Lower lobe of right lung (tissue), 2 donors: ENCODE data around the gene LDHA. TPM values are rescaled to one million over a fixed set of nuclear protein-coding genes. Genes with fewer than 3 reads are reported as not detected.

Experiments used
- ATAC-seq, 2 donors: fragments of 200-7000 bp; cut with Tn5 transposase; one replicate each; pipeline ENCODE4 v1.9.1; 2020 to 2022; ENCODE audit warnings: mild to moderate bottlenecking in 2 of 2, moderate library complexity in 2 of 2
- DNase-seq: peaks from one replicate; pipeline ENCODE4 v3.0.0-alpha.2; 2020
- H3K27ac ChIP-seq: fragments of 200-600 bp; one replicate; pipeline ENCODE4 v1.8.0; 2022
- H3K27me3 ChIP-seq: fragments of 200-600 bp; one replicate; pipeline ENCODE4 v1.8.0; 2022; ENCODE audit warnings: low read depth
- H3K36me3 ChIP-seq: fragments of 200-600 bp; one replicate; pipeline ENCODE4 v1.8.0; 2022; ENCODE audit warnings: mild to moderate bottlenecking
- H3K4me1 ChIP-seq: fragments of 200-600 bp; one replicate; pipeline ENCODE4 v1.8.0; 2022
- H3K4me3 ChIP-seq: fragments of 200-600 bp; one replicate; pipeline ENCODE4 v1.8.0; 2022; ENCODE audit warnings: mild to moderate bottlenecking
- H3K9me3 ChIP-seq: fragments of 200-600 bp; one replicate; pipeline ENCODE4 v1.8.0; 2022
- intact Hi-C: fragments of 100-400 bp; cut with DNase I; formaldehyde crosslinking; loops from one replicate; pipeline ENCODE4 v1.11.0; 2022
- total RNA-seq: library from RNA; stranded (reverse); fragmentation: NEBNext Ultra II Directional; extraction: Animal tissue kit (Norgen Biotek cat#: 25700); gene quantifications from one replicate; pipeline ENCODE4 v1.2.1, GENCODE V29; 2021
- TF ChIP-seq, protein P1 (sequence below): fragments of 200-600 bp; IDR thresholded peaks from one replicate; pipeline ENCODE4 v1.8.0; 2022; ENCODE audit warnings: antibody characterized with exemption, mild to moderate bottlenecking
- donor health status: DM: no; HTN: yes; CAD: no; lungs with severe emphysema.

LDHA gene
- total RNA-seq, 1 donor from 2014 or later: 251 TPM

DNA sequence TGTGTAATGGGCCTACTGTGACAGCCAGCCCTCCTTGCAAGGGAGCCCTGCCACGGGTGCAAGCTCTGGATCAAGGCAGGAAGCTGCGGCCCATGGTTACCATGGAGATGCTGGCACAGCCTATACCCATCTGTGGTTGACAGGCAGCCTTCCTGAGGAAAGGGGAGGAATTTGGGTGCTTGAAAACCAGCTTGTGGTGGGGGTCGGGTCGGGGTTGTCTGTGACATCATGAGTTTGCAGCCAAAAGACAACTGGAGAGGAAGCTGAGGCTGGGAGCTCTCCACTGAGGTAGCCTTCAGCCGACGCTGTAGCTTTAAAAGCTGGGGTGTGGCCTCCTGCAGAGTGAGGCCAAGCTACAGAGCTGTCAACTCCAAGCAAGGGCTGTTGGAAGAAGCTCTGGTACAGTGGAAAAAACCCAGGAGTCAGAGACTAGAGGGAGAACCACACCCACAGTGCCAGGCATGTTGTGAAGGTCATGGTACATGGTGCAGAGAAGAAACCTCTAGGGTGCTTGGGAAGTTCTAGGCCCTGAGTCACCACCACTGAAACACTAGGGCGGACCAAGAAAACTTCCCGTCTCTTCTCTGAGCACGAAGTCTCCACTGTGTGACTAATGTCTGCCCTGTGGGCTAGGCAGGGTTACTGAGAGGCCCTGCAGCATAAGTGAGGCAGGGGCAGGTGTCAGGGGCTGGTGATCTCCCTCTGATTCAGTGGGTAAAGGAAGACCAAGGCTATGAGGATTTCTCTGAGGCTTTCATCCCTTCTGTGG, 10.8 kb upstream of the LDHA start:
- H3K4me1 ChIP-seq: peaks cover 27% of the 10 kb centered on the region
- DNase-seq: peak; percentile 56
- no peak overlapping the region for H3K4me3 ChIP-seq
- peak; percentile 92 to 93 for ATAC-seq
- no peaks in the 10 kb centered on the region for H3K9me3 ChIP-seq
- peak overlapping the region; percentile 89 for H3K27ac ChIP-seq
- H3K36me3 ChIP-seq: no peaks in the 10 kb centered on the region
- intact Hi-C loops: no loop called here
- no peaks in the 10 kb centered on the region for H3K27me3 ChIP-seq
- TF ChIP-seq, protein P1, sequence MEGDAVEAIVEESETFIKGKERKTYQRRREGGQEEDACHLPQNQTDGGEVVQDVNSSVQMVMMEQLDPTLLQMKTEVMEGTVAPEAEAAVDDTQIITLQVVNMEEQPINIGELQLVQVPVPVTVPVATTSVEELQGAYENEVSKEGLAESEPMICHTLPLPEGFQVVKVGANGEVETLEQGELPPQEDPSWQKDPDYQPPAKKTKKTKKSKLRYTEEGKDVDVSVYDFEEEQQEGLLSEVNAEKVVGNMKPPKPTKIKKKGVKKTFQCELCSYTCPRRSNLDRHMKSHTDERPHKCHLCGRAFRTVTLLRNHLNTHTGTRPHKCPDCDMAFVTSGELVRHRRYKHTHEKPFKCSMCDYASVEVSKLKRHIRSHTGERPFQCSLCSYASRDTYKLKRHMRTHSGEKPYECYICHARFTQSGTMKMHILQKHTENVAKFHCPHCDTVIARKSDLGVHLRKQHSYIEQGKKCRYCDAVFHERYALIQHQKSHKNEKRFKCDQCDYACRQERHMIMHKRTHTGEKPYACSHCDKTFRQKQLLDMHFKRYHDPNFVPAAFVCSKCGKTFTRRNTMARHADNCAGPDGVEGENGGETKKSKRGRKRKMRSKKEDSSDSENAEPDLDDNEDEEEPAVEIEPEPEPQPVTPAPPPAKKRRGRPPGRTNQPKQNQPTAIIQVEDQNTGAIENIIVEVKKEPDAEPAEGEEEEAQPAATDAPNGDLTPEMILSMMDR: no peak

DNA sequence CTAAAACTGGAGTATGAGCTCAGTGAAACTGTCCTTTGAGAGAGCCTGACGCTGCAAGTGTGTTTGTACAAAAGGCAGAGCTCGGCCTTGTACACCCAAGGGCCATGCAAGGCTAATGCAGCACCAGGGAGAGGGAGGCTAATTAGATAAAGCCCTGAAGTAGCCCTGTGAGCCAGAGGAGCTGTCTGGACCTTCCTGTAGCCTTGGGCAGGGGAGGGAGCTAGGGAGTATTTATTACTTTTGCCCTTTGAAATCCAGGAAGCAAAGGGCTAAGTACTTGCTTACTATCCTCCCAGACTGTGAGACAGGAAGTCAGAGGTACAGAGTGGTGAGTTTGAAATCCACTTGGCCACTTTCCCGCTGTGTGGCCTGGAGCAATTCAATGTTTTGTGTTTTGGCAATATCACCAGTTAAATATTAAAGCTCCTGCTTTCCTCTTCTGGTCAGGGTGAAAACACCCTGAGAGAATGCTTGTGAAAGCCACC, 10.2 kb upstream of the LDHA start:
- DNase-seq: no peak
- ATAC-seq: peak; percentile 86 to 88

DNA sequence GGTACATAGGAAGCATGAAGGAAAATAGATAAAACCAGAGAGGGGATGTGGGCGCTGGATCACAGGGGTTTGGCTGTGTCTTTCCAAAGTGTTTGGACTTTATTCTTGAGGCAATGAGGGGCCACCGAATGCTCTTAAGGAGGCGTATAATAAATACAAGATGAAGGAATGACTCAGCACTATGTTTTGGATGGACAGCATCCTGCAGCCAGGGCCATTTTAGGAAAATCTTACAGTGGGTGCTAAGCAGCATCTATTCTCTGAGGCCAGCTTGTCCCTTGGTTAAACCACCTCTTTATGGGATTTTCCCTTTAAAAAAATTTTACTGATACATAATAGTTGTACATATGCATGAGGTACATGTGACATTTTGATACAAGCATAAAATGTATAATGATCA, 4.3 kb upstream of the LDHA start:
- Histone ChIP-seq H3K4me1 (peaks cover 10% of the 10 kb centered on the region), H3K4me3 (no peak overlapping the region), H3K27me3 (no peaks in the 10 kb centered on the region), H3K36me3 (no peaks in the 10 kb centered on the region), H3K27ac (no peak overlapping the region), H3K9me3 (no peaks in the 10 kb centered on the region)
- ATAC-seq (no peak), DNase-seq (no peak)
- TF ChIP-seq, protein P1: no peak
- intact Hi-C loops: no loop called here

More for the DNA sequence above, 10.2 kb upstream of the LDHA start:
- H3K36me3 ChIP-seq: no peaks in the 10 kb centered on the region
- H3K9me3 ChIP-seq: no peaks in the 10 kb centered on the region
- TF ChIP-seq, protein P1: peak; percentile 12
- H3K27ac ChIP-seq: peak overlapping the region; percentile 89
- peaks cover 27% of the 10 kb centered on the region for H3K4me1 ChIP-seq
- H3K27me3 ChIP-seq: no peaks in the 10 kb centered on the region
- intact Hi-C loops: no loop called here
- H3K4me3 ChIP-seq: no peak overlapping the region

DNA sequence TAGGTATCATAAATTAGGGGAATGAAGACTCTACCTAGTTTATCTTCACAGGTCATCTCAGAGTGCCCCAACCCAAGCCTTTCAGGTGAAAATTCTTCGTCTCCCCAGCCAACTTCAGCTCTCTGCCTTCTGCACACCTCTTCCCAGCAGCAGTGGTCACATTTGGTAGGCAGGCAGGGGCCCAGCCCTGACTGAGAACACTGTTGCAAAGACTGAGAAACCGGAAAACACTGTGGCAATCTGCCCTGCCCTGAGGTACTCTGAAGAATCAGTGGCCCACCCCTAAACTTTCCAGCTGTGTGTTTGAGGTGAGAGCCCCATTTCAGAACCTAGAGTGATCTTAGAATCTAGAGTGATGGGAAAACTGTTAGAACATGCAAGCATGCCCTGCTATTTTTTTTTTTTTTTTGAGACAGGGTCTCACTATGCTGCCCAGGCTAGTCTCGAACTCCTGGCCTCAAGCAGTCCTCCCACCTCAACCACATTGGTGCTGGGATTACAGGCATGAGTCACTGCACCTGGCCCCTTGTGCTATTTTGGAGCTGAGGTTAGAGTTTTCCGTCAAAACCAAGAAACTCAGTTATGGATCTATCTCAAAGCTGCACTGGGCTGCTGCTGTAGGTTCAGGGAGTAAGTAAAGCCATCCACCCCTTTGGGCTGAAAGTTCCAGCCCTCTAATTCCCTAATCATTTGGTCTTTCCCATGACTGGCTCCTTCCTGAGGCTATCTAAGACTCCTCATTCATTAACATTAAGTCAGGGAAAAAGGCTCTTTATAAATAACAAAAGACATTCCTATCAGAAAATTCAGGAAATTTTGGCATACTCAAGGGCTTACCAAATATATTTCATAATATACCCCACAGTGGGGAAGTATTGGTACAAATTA, 1.7 kb upstream of the LDHA start:
- DNase-seq (no peak), ATAC-seq (no peak)
- peaks cover 20% of the 10 kb centered on the region for H3K4me1 ChIP-seq
- TF ChIP-seq, protein P1: no peak
- no peak overlapping the region for H3K27ac ChIP-seq
- peaks cover 13% of the 10 kb centered on the region for H3K36me3 ChIP-seq
- H3K9me3 ChIP-seq: no peaks in the 10 kb centered on the region
- H3K4me3 ChIP-seq: no peak overlapping the region
- H3K27me3 ChIP-seq: no peaks in the 10 kb centered on the region
- intact Hi-C loops: no loop called here

DNA sequence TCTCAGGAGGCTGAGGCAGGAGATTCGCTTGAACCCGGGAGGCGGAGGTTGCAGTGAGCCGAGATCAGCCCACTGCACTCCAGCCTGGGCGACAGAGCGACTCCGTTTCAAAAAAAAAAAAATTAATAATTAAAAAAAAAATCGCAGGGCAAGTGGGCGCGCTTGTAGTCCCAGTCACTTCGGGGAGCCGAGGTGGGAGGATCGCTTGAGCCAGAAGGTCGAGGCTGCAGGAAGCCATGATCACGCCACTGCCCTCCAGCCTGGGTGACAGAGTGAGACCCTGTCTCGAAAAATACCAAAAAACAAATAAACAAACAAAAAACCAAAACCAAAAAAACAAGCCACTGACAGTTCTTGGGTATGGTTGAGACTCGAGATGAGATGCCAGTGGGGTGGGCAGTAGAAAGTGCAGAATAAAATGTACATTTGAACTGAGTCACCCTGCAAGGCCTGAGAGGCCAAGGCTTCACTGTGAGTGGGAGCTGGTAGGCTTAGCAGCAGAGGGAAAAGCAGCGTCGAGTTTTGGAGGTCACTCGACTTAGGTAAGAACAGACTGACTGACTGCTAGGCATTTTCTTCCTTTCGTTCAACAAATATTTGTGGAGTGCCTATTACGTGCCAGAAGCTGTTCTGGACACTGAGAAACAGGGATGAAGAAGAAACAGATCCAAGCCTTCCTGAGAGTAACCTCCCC, 635 bp upstream of the LDHA start:
- TF ChIP-seq, protein P1: no peak
- intact Hi-C loops: no loop called here
- Histone ChIP-seq H3K4me3 (peak overlapping the region; percentile 94), H3K4me1 (peaks cover 20% of the 10 kb centered on the region), H3K9me3 (no peaks in the 10 kb centered on the region), H3K36me3 (peaks cover 22% of the 10 kb centered on the region), H3K27ac (peak overlapping the region; percentile 96), H3K27me3 (no peaks in the 10 kb centered on the region)
- ATAC-seq: peak in 1 of 2 donors; percentile 38
- no peak for DNase-seq
